SK-N-SH (cell line): ENCODE measurements around the gene BMP7. TPM values are rescaled to one million over a fixed set of nuclear protein-coding genes. Genes with fewer than 3 reads are reported as not detected.

Experiments used
- CTCF ChIA-PET: fragments of 300-600, 350-600 bp; formaldehyde crosslinking; extraction: SDS; loops from one replicate; lab custom pipeline; 2021; lab: Yijun Ruan, JAX
- POLR2A ChIA-PET: fragments of 350-600 bp; sonication (Branson Sonifier 250); formaldehyde crosslinking; extraction: SDS; loops from one replicate; lab custom pipeline; 2020; ENCODE audit warnings: antibody characterized with exemption, inconsistent platforms; lab: Yijun Ruan, JAX
- DNase-seq: peaks from one replicate; pipeline ENCODE4 v3.0.0; 2012
- H2AFZ ChIP-seq: fragments of 200-600 bp; sonication (generic); 2 replicates; pipeline ENCODE4 v1.8.1; 2016; ENCODE audit warnings: antibody characterized with exemption, mild to moderate bottlenecking, low read depth
- H3F3A ChIP-seq: fragments of 200-600 bp; sonication (generic); replicated peaks from 2 replicates; pipeline ENCODE3; 2016; ENCODE audit warnings: antibody characterized with exemption, mild to moderate bottlenecking; ENCODE audit not compliant: insufficient read depth
- H3K27ac ChIP-seq, 2 experiments: fragments of 200-500 bp in 1 of 2; fragments of 200-600 bp in 1 of 2; sonication (Bioruptor generic) in 1 of 2; sonication (generic), shearing (Covaris generic) in 1 of 2; 2 replicates each; pipeline versions ENCODE4 v1.5.1 to v1.6.1; 2014 to 2016; ENCODE audit warnings: low read depth in 2 of 2, inconsistent platforms in 1 of 2, low read length in 1 of 2, mild to moderate bottlenecking in 1 of 2, mixed read lengths in 1 of 2
- H3K27me3 ChIP-seq: fragments of 200-600 bp; sonication (generic), shearing (Covaris generic); 2 replicates; pipeline ENCODE4 v1.6.1; 2016; ENCODE audit warnings: mixed run types; ENCODE audit not compliant: insufficient read depth
- H3K36me3 ChIP-seq, 2 experiments: fragments of 200-500 bp in 1 of 2; fragments of 200-600 bp in 1 of 2; sonication (Bioruptor generic) in 1 of 2; sonication (generic) in 1 of 2; replicated peaks in 1 of 2; 2 replicates each; pipeline versions ENCODE3 to v1.5.1; 2014 to 2016; ENCODE audit warnings: low read length in 1 of 2, mild to moderate bottlenecking in 1 of 2; ENCODE audit not compliant: insufficient read depth in 2 of 2, control insufficient read depth in 1 of 2
- H3K4me1 ChIP-seq, 2 experiments: fragments of 200-500 bp in 1 of 2; fragments of 200-600 bp in 1 of 2; sonication (Bioruptor generic) in 1 of 2; sonication (generic), shearing (Covaris generic) in 1 of 2; 2 replicates each; pipeline versions ENCODE4 v1.5.1 to v1.6.1; 2014 to 2016; ENCODE audit warnings: low read depth in 1 of 2, low read length in 1 of 2, mixed run types in 1 of 2; ENCODE audit not compliant: insufficient read depth in 2 of 2, control insufficient read depth in 1 of 2
- H3K4me2 ChIP-seq: fragments of 200-600 bp; sonication (generic), shearing (Covaris generic); 2 replicates; pipeline ENCODE4 v1.6.1; 2017; ENCODE audit warnings: mixed run types
- H3K4me3 ChIP-seq, 2 experiments: fragments of 200-500 bp in 1 of 2; fragments of 200-600 bp in 1 of 2; sonication (Bioruptor generic) in 1 of 2; sonication (generic), shearing (Covaris generic) in 1 of 2; 2 replicates each; pipeline versions ENCODE4 v1.5.1 to v1.8.1; 2014 to 2016; ENCODE audit warnings: low read depth in 2 of 2, inconsistent platforms in 1 of 2, low read length in 1 of 2, mild to moderate bottlenecking in 1 of 2, mixed read lengths in 1 of 2, moderate library complexity in 1 of 2
- H3K79me2 ChIP-seq: fragments of 200-600 bp; sonication (generic); 2 replicates; pipeline ENCODE4 v1.8.1; 2017; ENCODE audit warnings: mild to moderate bottlenecking; ENCODE audit not compliant: insufficient read depth
- H3K9ac ChIP-seq: fragments of 200-600 bp; sonication (generic); 2 replicates; pipeline ENCODE4 v1.6.1; 2017; ENCODE audit warnings: mixed run types
- H3K9me2 ChIP-seq: fragments of 200-600 bp; sonication (generic); 2 replicates; pipeline ENCODE4 v1.6.1; 2017; ENCODE audit warnings: mixed run types
- H3K9me3 ChIP-seq: fragments of 200-600 bp; sonication (generic); 2 replicates; pipeline ENCODE4 v1.6.1; 2017; ENCODE audit warnings: mixed run types, mild to moderate bottlenecking, moderate library complexity
- H4K20me1 ChIP-seq: fragments of 200-600 bp; sonication (generic); 2 replicates; pipeline ENCODE4 v1.6.1; 2017; ENCODE audit warnings: mild to moderate bottlenecking, mixed run types; ENCODE audit not compliant: insufficient read depth
- CHD2 ChIP-seq: fragments of 150-350 bp; IDR thresholded peaks from 2 replicates; pipeline ENCODE4 v1.6.1; 2018; ENCODE audit warnings: low read length; ENCODE audit not compliant: partially characterized antibody
- EZH2phosphoT487 ChIP-seq: fragments of 200-600 bp; sonication (generic); IDR thresholded peaks from 2 replicates; pipeline ENCODE4 v1.6.1; 2017; ENCODE audit warnings: low read depth, mixed run types, mild to moderate bottlenecking, antibody characterized with exemption, moderate library complexity, borderline replicate concordance
- FOXJ3 ChIP-seq: sonication (generic); formaldehyde crosslinking; IDR thresholded peaks from 2 replicates; pipeline ENCODE4 v1.5.1; 2020; ENCODE audit warnings: mild to moderate bottlenecking, missing genetic modification reagents
- FOXM1 ChIP-seq: IDR thresholded peaks from 2 replicates; pipeline ENCODE4 v1.4.0; 2012; ENCODE audit warnings: low read depth, mild to moderate bottlenecking
- GATA2 ChIP-seq: sonication (generic); formaldehyde crosslinking; IDR thresholded peaks from 2 replicates; pipeline ENCODE4 v1.5.0; 2020; ENCODE audit warnings: mild to moderate bottlenecking, missing genetic modification reagents
- JUND ChIP-seq: IDR thresholded peaks from 2 replicates; pipeline ENCODE4 v1.4.0; 2012
- MEF2A ChIP-seq: IDR thresholded peaks from 2 replicates; pipeline ENCODE4 v1.4.0; 2012; ENCODE audit warnings: low read depth, borderline replicate concordance
- PBX3 ChIP-seq: IDR thresholded peaks from 2 replicates; pipeline ENCODE4; 2012
- POLR2AphosphoS5 ChIP-seq: IDR thresholded peaks from 2 replicates; pipeline ENCODE4 v1.6.1; 2012; ENCODE audit warnings: low read depth, low read length
- RAD21 ChIP-seq: IDR thresholded peaks from 2 replicates; pipeline ENCODE4 v1.6.1; 2012; ENCODE audit warnings: mild to moderate bottlenecking, low read length
- RCOR1 ChIP-seq: fragments of 150-350 bp; IDR thresholded peaks from 2 replicates; pipeline ENCODE4 v1.6.1; 2017; ENCODE audit warnings: antibody characterized with exemption, low read length
- SIN3A ChIP-seq: IDR thresholded peaks from 2 replicates; pipeline ENCODE4 v1.6.1; 2012; ENCODE audit warnings: low read depth, mild to moderate bottlenecking, low read length, moderate library complexity, borderline replicate concordance
- TAF1 ChIP-seq: IDR thresholded peaks from 2 replicates; pipeline ENCODE4 v1.6.1; 2012; ENCODE audit warnings: low read depth, mild to moderate bottlenecking, low read length, moderate library complexity, borderline replicate concordance
- TCF12 ChIP-seq: IDR thresholded peaks from 2 replicates; pipeline ENCODE4 v1.4.0; 2012
- USF2 ChIP-seq: fragments of 150-350 bp; IDR thresholded peaks from 2 replicates; pipeline ENCODE4 v1.6.1; 2017; ENCODE audit warnings: antibody characterized with exemption, low read length, low read depth, borderline replicate concordance
- WGBS: methylation state at CpG from one replicate; pipeline ENCODE4 v1.1.6; 2017; ENCODE audit warnings: low lambda C conversion rate; 5-methylcytosine and 5-hydroxymethylcytosine counted together
- polyA plus RNA-seq, 3 experiments: library from polyadenylated mRNA; depleted of rRNA; stranded (reverse); fragments of >200 nt; gene quantifications; 2 replicates each; pipeline ENCODE4 v1.2.3, GENCODE V29; 2012
- TF ChIP-seq, protein P1 (sequence below): fragments of 200-600 bp; sonication (generic); IDR thresholded peaks from 2 replicates; pipeline ENCODE4 v1.6.1; 2017; ENCODE audit warnings: antibody characterized with exemption, mild to moderate bottlenecking, moderate library complexity
- TF ChIP-seq, protein P2 (sequence below): IDR thresholded peaks from 2 replicates; pipeline ENCODE4 v1.4.0; 2012; ENCODE audit warnings: low read depth, borderline replicate concordance
- TF ChIP-seq, protein P3 (sequence below): IDR thresholded peaks from 2 replicates; pipeline ENCODE4 v1.4.0; 2012; ENCODE audit warnings: low read depth, borderline replicate concordance

Gene BMP7
- polyA plus RNA-seq, 1 of the 3 experiments (the other 2 are of a cell fraction), result not detected

- DNase-seq, result no peak
- 66% methylated on average over 14 of the region's 14 CpGs for WGBS
- H3K27me3 ChIP-seq, result peaks cover 14% of the 10 kb centered on the region; the same call in 1 of the 2 replicates
Observed at GRCh38 chr20:57260934-57261333, 5.5 kb downstream of the BMP7 start.

More at GRCh38 chr20:57260934-57261333, 5.5 kb downstream of the BMP7 start:
- Histone ChIP-seq H3K36me3 (no peaks in the 10 kb centered on the region), H4K20me1 (no peaks in the 10 kb centered on the region), H3K9me3 (no peaks in the 10 kb centered on the region), H3K27ac (no peak overlapping the region), H3K9me2 (no peaks in the 10 kb centered on the region), H3K79me2 (no peaks in the 10 kb centered on the region), H3K9ac (no peak overlapping the region), H3K4me3 (no peak overlapping the region), H3F3A (no peaks in the 10 kb centered on the region)
- POLR2A ChIA-PET, result interaction anchor here (1.0 kb wide), 1 partner anchor 19 kb away, joined by 3 read pairs; no protein-coding TSS in a partner anchor
- CTCF ChIA-PET, result interaction anchor here (1.1 kb wide), 1 partner anchor 71 kb away, joined by 3 read pairs; no protein-coding TSS in a partner anchor
- TF ChIP-seq GATA2 (CRISPR knock-in tag) (no peak), CHD2 (no peak), SIN3A (no peak), JUND (no peak), MEF2A (no peak), TCF12 (no peak), RAD21 (no peak), RCOR1 (no peak), POLR2AphosphoS5 (no peak), FOXJ3 (no peak), FOXM1 (no peak), TAF1 (no peak), USF2 (no peak), PBX3 (no peak), EZH2phosphoT487 (no peak)
- TF ChIP-seq, protein P1, sequence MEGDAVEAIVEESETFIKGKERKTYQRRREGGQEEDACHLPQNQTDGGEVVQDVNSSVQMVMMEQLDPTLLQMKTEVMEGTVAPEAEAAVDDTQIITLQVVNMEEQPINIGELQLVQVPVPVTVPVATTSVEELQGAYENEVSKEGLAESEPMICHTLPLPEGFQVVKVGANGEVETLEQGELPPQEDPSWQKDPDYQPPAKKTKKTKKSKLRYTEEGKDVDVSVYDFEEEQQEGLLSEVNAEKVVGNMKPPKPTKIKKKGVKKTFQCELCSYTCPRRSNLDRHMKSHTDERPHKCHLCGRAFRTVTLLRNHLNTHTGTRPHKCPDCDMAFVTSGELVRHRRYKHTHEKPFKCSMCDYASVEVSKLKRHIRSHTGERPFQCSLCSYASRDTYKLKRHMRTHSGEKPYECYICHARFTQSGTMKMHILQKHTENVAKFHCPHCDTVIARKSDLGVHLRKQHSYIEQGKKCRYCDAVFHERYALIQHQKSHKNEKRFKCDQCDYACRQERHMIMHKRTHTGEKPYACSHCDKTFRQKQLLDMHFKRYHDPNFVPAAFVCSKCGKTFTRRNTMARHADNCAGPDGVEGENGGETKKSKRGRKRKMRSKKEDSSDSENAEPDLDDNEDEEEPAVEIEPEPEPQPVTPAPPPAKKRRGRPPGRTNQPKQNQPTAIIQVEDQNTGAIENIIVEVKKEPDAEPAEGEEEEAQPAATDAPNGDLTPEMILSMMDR, result no peak
- TF ChIP-seq, protein P2, sequence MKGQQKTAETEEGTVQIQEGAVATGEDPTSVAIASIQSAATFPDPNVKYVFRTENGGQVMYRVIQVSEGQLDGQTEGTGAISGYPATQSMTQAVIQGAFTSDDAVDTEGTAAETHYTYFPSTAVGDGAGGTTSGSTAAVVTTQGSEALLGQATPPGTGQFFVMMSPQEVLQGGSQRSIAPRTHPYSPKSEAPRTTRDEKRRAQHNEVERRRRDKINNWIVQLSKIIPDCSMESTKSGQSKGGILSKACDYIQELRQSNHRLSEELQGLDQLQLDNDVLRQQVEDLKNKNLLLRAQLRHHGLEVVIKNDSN, result no peak
- TF ChIP-seq, protein P3, sequence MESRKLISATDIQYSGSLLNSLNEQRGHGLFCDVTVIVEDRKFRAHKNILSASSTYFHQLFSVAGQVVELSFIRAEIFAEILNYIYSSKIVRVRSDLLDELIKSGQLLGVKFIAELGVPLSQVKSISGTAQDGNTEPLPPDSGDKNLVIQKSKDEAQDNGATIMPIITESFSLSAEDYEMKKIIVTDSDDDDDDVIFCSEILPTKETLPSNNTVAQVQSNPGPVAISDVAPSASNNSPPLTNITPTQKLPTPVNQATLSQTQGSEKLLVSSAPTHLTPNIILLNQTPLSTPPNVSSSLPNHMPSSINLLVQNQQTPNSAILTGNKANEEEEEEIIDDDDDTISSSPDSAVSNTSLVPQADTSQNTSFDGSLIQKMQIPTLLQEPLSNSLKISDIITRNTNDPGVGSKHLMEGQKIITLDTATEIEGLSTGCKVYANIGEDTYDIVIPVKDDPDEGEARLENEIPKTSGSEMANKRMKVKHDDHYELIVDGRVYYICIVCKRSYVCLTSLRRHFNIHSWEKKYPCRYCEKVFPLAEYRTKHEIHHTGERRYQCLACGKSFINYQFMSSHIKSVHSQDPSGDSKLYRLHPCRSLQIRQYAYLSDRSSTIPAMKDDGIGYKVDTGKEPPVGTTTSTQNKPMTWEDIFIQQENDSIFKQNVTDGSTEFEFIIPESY, result no peak
- TF ChIP-seq, all 33 proteins: peak for 0
- no peak overlapping the region for H3K4me2 ChIP-seq
- no peak overlapping the region for H2AFZ ChIP-seq
- H3K4me1 ChIP-seq, result peaks cover 4 to 29% of the 10 kb centered on the region in 2 experiments; a peak in 3 of 4 replicates
